IMR-90 (cell line): ENCODE results near the gene PYGB. TPM values are rescaled to one million over a fixed set of nuclear protein-coding genes. Genes with fewer than 3 reads are reported as not detected.

Experiments used
- ATAC-seq: fragments of 200-7000 bp; cut with Tn5 transposase; 2 replicates; pipeline ENCODE4 v1.9.1; 2020; ENCODE audit warnings: low read depth, mild to moderate bottlenecking, moderate library complexity
- BruUV-seq: library from RNA; stranded (reverse); fragments of 400-500 nt; replicated peaks from 2 replicates; lab custom pipeline; 2021; lab: Mats Ljungman, UMichigan
- CTCF ChIA-PET: fragments of 300-600 bp; formaldehyde crosslinking; extraction: SDS; loops from one replicate; lab custom pipeline; 2021; ENCODE audit warnings: antibody characterized with exemption; lab: Yijun Ruan, JAX
- POLR2A ChIA-PET: fragments of 300-600 bp; sonication (Branson Sonifier 250); formaldehyde crosslinking; loops from one replicate; lab custom pipeline; 2022; ENCODE audit warnings: antibody characterized with exemption; ENCODE audit not compliant: unreplicated experiment; lab: Charles Lee
- DNase-seq: peaks from one replicate; pipeline ENCODE4 v3.0.0; 2013
- H2AFZ ChIP-seq: replicated peaks from 2 replicates; pipeline ENCODE3; 2013; ENCODE audit warnings: low read length, mild to moderate bottlenecking; ENCODE audit not compliant: poor library complexity
- H2AK5ac ChIP-seq: 2 replicates; pipeline ENCODE4 v1.6.1; 2013; ENCODE audit warnings: low read depth, low read length, inconsistent platforms
- H2AK9ac ChIP-seq: replicated peaks from 2 replicates; pipeline ENCODE3; 2013; ENCODE audit warnings: mild to moderate bottlenecking, low read depth, low read length, moderate library complexity; ENCODE audit not compliant: poor library complexity
- H2BK120ac ChIP-seq: 2 replicates; pipeline ENCODE4 v1.6.1; 2013; ENCODE audit warnings: low read depth, low read length, inconsistent platforms
- H2BK15ac ChIP-seq: 3 replicates; pipeline ENCODE4 v1.6.1; 2013; ENCODE audit warnings: low read depth, low read length, inconsistent platforms
- H2BK20ac ChIP-seq: 2 replicates; pipeline ENCODE4 v1.6.1; 2013; ENCODE audit warnings: low read depth, mild to moderate bottlenecking, inconsistent platforms, low read length, moderate library complexity
- H2BK5ac ChIP-seq: 2 replicates; pipeline ENCODE4 v1.6.1; 2013; ENCODE audit warnings: mild to moderate bottlenecking, low read depth, low read length, inconsistent platforms; ENCODE audit not compliant: poor library complexity, severe bottlenecking
- H3K14ac ChIP-seq: replicated peaks from 2 replicates; pipeline ENCODE4 v1.6.1; 2013; ENCODE audit warnings: low read depth, low read length, inconsistent platforms
- H3K18ac ChIP-seq: 2 replicates; pipeline ENCODE4 v1.6.1; 2013; ENCODE audit warnings: low read depth, low read length, control low read depth
- H3K23ac ChIP-seq: 2 replicates; pipeline ENCODE4 v1.6.1; 2013; ENCODE audit warnings: low read depth, low read length, inconsistent platforms
- H3K27ac ChIP-seq: 2 replicates; pipeline ENCODE4 v1.5.1; 2013; ENCODE audit warnings: mild to moderate bottlenecking, control low read depth, low read length; ENCODE audit not compliant: insufficient read depth
- H3K27me3 ChIP-seq: 2 replicates; pipeline ENCODE4 v1.6.1; 2013; ENCODE audit warnings: low read length; ENCODE audit not compliant: control insufficient read depth, insufficient read depth
- H3K36me3 ChIP-seq: 2 replicates; pipeline ENCODE4 v1.6.1; 2013; ENCODE audit warnings: low read length, mixed read lengths; ENCODE audit not compliant: control insufficient read depth, insufficient read depth
- H3K4ac ChIP-seq: 2 replicates; pipeline ENCODE4 v1.6.1; 2013; ENCODE audit warnings: low read depth, low read length, inconsistent platforms
- H3K4me1 ChIP-seq: 2 replicates; pipeline ENCODE4 v1.6.1; 2013; ENCODE audit warnings: low read length, mixed read lengths; ENCODE audit not compliant: control insufficient read depth, insufficient read depth
- H3K4me2 ChIP-seq: 2 replicates; pipeline ENCODE4 v1.6.1; 2013; ENCODE audit warnings: low read depth, mild to moderate bottlenecking, control low read depth, low read length, moderate library complexity
- H3K4me3 ChIP-seq: 2 replicates; pipeline ENCODE4 v1.5.1; 2013; ENCODE audit warnings: low read depth, mild to moderate bottlenecking, control low read depth, low read length, moderate library complexity; ENCODE audit not compliant: insufficient read depth
- H3K56ac ChIP-seq: 2 replicates; pipeline ENCODE4 v1.6.1; 2013; ENCODE audit warnings: low read length, inconsistent platforms; ENCODE audit not compliant: insufficient read depth; ENCODE audit errors: extremely low read depth
- H3K79me1 ChIP-seq, 2 experiments: 2 replicates each; pipeline ENCODE4 v1.6.1; 2013; ENCODE audit warnings: low read length in 2 of 2, inconsistent platforms in 1 of 2, low read depth in 1 of 2
- H3K9ac ChIP-seq: 2 replicates; pipeline ENCODE4 v1.6.1; 2013; ENCODE audit warnings: low read depth, low read length, control low read depth
- H3K9me1 ChIP-seq: 2 replicates; pipeline ENCODE4 v1.6.1; 2013; ENCODE audit warnings: low read length, inconsistent platforms; ENCODE audit not compliant: insufficient read depth
- H3K9me3 ChIP-seq: 2 replicates; pipeline ENCODE4 v1.6.1; 2013; ENCODE audit warnings: low read length; ENCODE audit not compliant: control insufficient read depth, insufficient read depth
- H4K20me1 ChIP-seq: 2 replicates; pipeline ENCODE4 v1.6.1; 2013; ENCODE audit warnings: low read length, inconsistent platforms; ENCODE audit not compliant: insufficient read depth
- H4K5ac ChIP-seq: 2 replicates; pipeline ENCODE4 v1.6.1; 2013; ENCODE audit warnings: mild to moderate bottlenecking, low read depth, low read length, control low read depth
- H4K8ac ChIP-seq, 2 experiments: 2 replicates each; pipeline ENCODE4 v1.6.1; 2013; ENCODE audit warnings: low read depth in 2 of 2, low read length in 2 of 2, control low read depth in 1 of 2, inconsistent platforms in 1 of 2
- H4K91ac ChIP-seq: 2 replicates; pipeline ENCODE4 v1.6.1; 2013; ENCODE audit warnings: low read depth, low read length, inconsistent platforms; ENCODE audit not compliant: insufficient read depth
- BHLHE40 ChIP-seq: fragments of 150-350 bp; IDR thresholded peaks from 2 replicates; pipeline ENCODE4 v1.6.1; 2016; ENCODE audit warnings: mild to moderate bottlenecking, low read depth, low read length
- FOS ChIP-seq: fragments of 150-350 bp; IDR thresholded peaks from 2 replicates; pipeline ENCODE4 v1.6.1; 2016; ENCODE audit warnings: low read depth, low read length
- MAFK ChIP-seq: IDR thresholded peaks from 2 replicates; pipeline ENCODE4 v1.6.1; 2012; ENCODE audit warnings: low read depth, low read length, improper control_type of control experiment
- NFE2L2 ChIP-seq: fragments of 150-350 bp; IDR thresholded peaks from 2 replicates; pipeline ENCODE4 v1.6.1; 2016; ENCODE audit warnings: low read depth, mild to moderate bottlenecking, low read length
- RCOR1 ChIP-seq: IDR thresholded peaks from 2 replicates; pipeline ENCODE4 v1.6.1; 2012; ENCODE audit warnings: mild to moderate bottlenecking, low read length, improper control_type of control experiment; ENCODE audit not compliant: insufficient replicate concordance
- RFX5 ChIP-seq: IDR thresholded peaks from 2 replicates; pipeline ENCODE4 v1.8.0; 2012; ENCODE audit warnings: low read depth, mild to moderate bottlenecking, low read length, moderate library complexity
- SMC3 ChIP-seq: fragments of 150-350 bp; IDR thresholded peaks from 2 replicates; pipeline ENCODE4 v1.6.1; 2016; ENCODE audit warnings: low read depth, mild to moderate bottlenecking, antibody characterized with exemption, low read length, moderate library complexity
- WGBS, 2 experiments: methylation state at CpG; one replicate each; pipeline versions ENCODE4 v1.1.5 to v1.1.7; 2013; ENCODE audit warnings: missing lambda C conversion rate in 2 of 2; ENCODE audit not compliant: insufficient read length in 1 of 2; ENCODE audit errors: extremely low coverage in 2 of 2; 5-methylcytosine and 5-hydroxymethylcytosine counted together
- dilution Hi-C: fragments of 300-500 bp; cut with HindIII; formaldehyde crosslinking; loops from one replicate; pipeline ENCODE4 v1.14.3; 2018; ENCODE audit warnings: low sequenced_read_pairs; ENCODE audit not compliant: unreplicated experiment
- in situ Hi-C: fragments of 300-500 bp; cut with MboI; formaldehyde crosslinking; loops from 3 replicates; pipeline ENCODE4 v1.14.3; 2019; ENCODE audit warnings: low sequenced_read_pairs, inconsistent platforms, mixed read lengths
- intact Hi-C: fragments of 100-400 bp; cut with micrococcal nuclease; formaldehyde crosslinking; loops from 2 replicates; pipeline ENCODE4 v1.10.0; 2022
- polyA plus RNA-seq, 3 experiments: library from polyadenylated mRNA; depleted of rRNA; stranded (reverse); fragments of >200 nt; gene quantifications; 2 replicates each; pipeline ENCODE4 v1.2.3, GENCODE V29; 2012; ENCODE audit warnings: low replicate concordance in 1 of 3
- total RNA-seq: library from RNA; depleted of rRNA; stranded (reverse); fragments of >200 nt; gene quantifications from 2 replicates; pipeline ENCODE4 v1.2.3, GENCODE V29; 2012
- TF ChIP-seq, protein P1 (sequence below): fragments of 150-350 bp; IDR thresholded peaks from 2 replicates; pipeline ENCODE4 v1.6.1; 2016; ENCODE audit warnings: low read depth, mild to moderate bottlenecking, low read length, moderate library complexity, borderline replicate concordance

The PYGB gene
- total and polyA plus RNA-seq, 2 of the 4 experiments (the other 2 are of a cell fraction): 72.4 to 83.1 TPM

DNA sequence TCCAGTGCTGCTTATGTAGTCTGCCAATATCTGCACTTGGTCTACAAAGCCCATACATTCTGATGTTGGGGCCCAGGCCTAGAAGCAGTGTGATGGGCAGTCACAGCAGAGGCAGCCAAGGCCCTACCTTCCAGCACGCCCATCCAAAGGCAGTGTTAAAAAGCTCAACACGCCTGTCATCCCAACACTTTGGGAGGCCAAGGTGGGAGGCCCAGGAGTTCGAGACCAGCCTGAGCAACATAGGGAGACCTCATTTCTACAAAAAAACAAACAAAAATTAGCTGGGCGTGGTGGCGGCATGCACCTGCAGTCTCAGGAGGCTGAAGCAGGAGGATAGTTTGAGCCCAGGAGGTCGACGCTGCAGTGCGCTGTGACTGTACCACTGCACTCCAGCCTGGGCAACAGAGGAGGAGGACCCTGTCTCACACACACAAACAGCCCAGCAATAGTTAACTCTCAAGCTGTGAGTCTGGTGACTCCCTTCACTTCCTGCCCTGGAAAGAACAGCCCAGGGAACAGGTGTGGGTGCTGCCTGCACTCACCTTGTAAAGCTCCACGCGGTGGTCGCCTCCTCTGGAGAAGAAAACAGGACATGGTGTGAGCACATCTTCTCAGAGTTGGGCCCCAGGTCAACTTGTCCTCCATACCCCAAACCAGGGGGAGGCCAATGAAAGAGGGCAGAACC, 68.8 kb downstream of the PYGB start:
- CTCF ChIA-PET: no interaction called here
- ATAC-seq (no peak), DNase-seq (no peak)
- Histone ChIP-seq H3K18ac (no peak overlapping the region), H2BK120ac (no peak overlapping the region), H4K8ac (no peak overlapping the region), H3K9ac (no peak overlapping the region), H4K91ac (no peak overlapping the region), H2AFZ (no peak overlapping the region), H3K9me1 (peaks cover 26% of the 10 kb centered on the region), H2BK20ac (no peak overlapping the region), H3K36me3 (peaks cover 11% of the 10 kb centered on the region), H2BK5ac (no peak overlapping the region), H4K5ac (no peak overlapping the region), H4K20me1 (peaks cover 6% of the 10 kb centered on the region), H3K4ac (no peak overlapping the region), H3K9me3 (no peaks in the 10 kb centered on the region), H3K4me2 (no peak overlapping the region), H2AK9ac (peak overlapping the region; percentile 33), H3K79me1 (peaks cover 30 to 76% of the 10 kb centered on the region in 2 experiments), H3K27ac (no peak overlapping the region), H2BK15ac (no peak overlapping the region), H3K56ac (no peak overlapping the region), H3K4me1 (peaks cover 12% of the 10 kb centered on the region), H3K23ac (no peak overlapping the region), H3K14ac (no peak overlapping the region), H3K4me3 (no peak overlapping the region), H2AK5ac (0 out of 2 replicates have a peak overlapping the region, but pooled peaks have one; percentile 36), H3K27me3 (no peaks in the 10 kb centered on the region)
- BruUV-seq: no TSS peak
- in situ Hi-C loops: loop anchor here (25.0 kb wide), 2 partner anchors 221 to 371 kb away; partner anchors contain the start of gene ZNF337
- intact Hi-C loops: no loop called here
- dilution Hi-C loops: no loop called here
- TF ChIP-seq, protein P1, sequence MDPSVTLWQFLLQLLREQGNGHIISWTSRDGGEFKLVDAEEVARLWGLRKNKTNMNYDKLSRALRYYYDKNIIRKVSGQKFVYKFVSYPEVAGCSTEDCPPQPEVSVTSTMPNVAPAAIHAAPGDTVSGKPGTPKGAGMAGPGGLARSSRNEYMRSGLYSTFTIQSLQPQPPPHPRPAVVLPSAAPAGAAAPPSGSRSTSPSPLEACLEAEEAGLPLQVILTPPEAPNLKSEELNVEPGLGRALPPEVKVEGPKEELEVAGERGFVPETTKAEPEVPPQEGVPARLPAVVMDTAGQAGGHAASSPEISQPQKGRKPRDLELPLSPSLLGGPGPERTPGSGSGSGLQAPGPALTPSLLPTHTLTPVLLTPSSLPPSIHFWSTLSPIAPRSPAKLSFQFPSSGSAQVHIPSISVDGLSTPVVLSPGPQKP: no peak
- TF ChIP-seq MAFK: no peak
- TF ChIP-seq RFX5: no peak
- TF ChIP-seq RCOR1: no peak
- TF ChIP-seq NFE2L2: no peak
- no peak for TF ChIP-seq SMC3
- TF ChIP-seq BHLHE40: no peak
- TF ChIP-seq FOS: no peak
- POLR2A ChIA-PET: no interaction called here
- WGBS, 2 experiments: 94% methylated on average over 5 of the region's 11 CpGs; no CpG with 5 or more reads in 1 of the 2 experiments
